Endothelial cell of umbilical vein (primary cell): ENCODE results near the gene VPS41. TPM values are rescaled to one million over a fixed set of nuclear protein-coding genes. Genes with fewer than 3 reads are reported as not detected.

Experiments used
- BruUV-seq: library from RNA; stranded (reverse); fragments of 400-500 nt; replicated peaks from 2 replicates; lab custom pipeline; 2021; lab: Mats Ljungman, UMichigan
- CTCF ChIA-PET: fragments of 300-600, 350-600 bp; sonication (Branson Sonifier 250); formaldehyde crosslinking; loops from one replicate; lab custom pipeline; 2021; ENCODE audit warnings: antibody characterized with exemption, inconsistent platforms; lab: Charles Lee
- POLR2A ChIA-PET: fragments of 300-600, 350-600 bp; sonication (Branson Sonifier 250); formaldehyde crosslinking; loops from one replicate; lab custom pipeline; 2021; ENCODE audit warnings: antibody characterized with exemption, inconsistent platforms; lab: Charles Lee
- DNase-seq: peaks from one replicate; pipeline ENCODE4 v3.0.0-alpha.2; 2011; ENCODE audit warnings: low read depth, low spot score
- FAIRE-seq: peaks from 2 replicates; lab custom pipeline; 2011; peaks lifted over from hg19 to GRCh38; lab: Jason Lieb, UNC
- H2AFZ ChIP-seq: 2 replicates; pipeline ENCODE4 v1.6.0; 2012; ENCODE audit warnings: low read depth, low read length, control low read depth, inconsistent platforms
- H3K27ac ChIP-seq: 2 replicates; pipeline ENCODE4 v1.5.1; 2011; ENCODE audit warnings: low read depth, mild to moderate bottlenecking, control low read depth, low read length, moderate library complexity; ENCODE audit not compliant: insufficient read depth
- H3K27me3 ChIP-seq, 2 experiments: 2 replicates each; pipeline versions ENCODE4 v1.6.0 to v1.6.1; 2011; ENCODE audit warnings: low read length in 2 of 2, mixed read lengths in 1 of 2; ENCODE audit not compliant: control insufficient read depth in 2 of 2, insufficient read depth in 2 of 2
- H3K36me3 ChIP-seq, 2 experiments: 2 replicates in 1 of 2; 3 replicates in 1 of 2; pipeline ENCODE4 v1.5.1; 2011; ENCODE audit warnings: low read length in 2 of 2, mild to moderate bottlenecking in 1 of 2, moderate library complexity in 1 of 2; ENCODE audit not compliant: control insufficient read depth in 2 of 2, insufficient read depth in 2 of 2; ENCODE audit errors: extremely low read depth in 1 of 2
- H3K4me1 ChIP-seq: 3 replicates; pipeline ENCODE4 v1.5.1; 2011; ENCODE audit warnings: mild to moderate bottlenecking, low read length; ENCODE audit not compliant: control insufficient read depth, insufficient read depth; ENCODE audit errors: extremely low read depth
- H3K4me2 ChIP-seq: 2 replicates; pipeline ENCODE4 v1.6.1; 2011; ENCODE audit warnings: low read length, control low read depth, mixed read lengths; ENCODE audit not compliant: insufficient read depth
- H3K4me3 ChIP-seq, 3 experiments: fragments of 200-600 bp in 1 of 3; sonication (generic), shearing (Covaris generic) in 1 of 3; replicated peaks in 1 of 3; 2 replicates each; pipeline ENCODE4 v1.5.1; 2011 to 2016; ENCODE audit warnings: control low read depth in 3 of 3, low read length in 3 of 3, mild to moderate bottlenecking in 2 of 3, inconsistent platforms in 1 of 3, low read depth in 1 of 3, moderate library complexity in 1 of 3; ENCODE audit not compliant: insufficient read depth in 1 of 3
- H3K79me2 ChIP-seq: 2 replicates; pipeline ENCODE4 v1.6.0; 2012; ENCODE audit warnings: low read length, inconsistent platforms; ENCODE audit not compliant: control insufficient read depth, insufficient read depth
- H3K9ac ChIP-seq: replicated peaks from 2 replicates; pipeline ENCODE3; 2011; ENCODE audit warnings: low read length, control low read depth; ENCODE audit not compliant: insufficient read depth; ENCODE audit errors: extremely low read depth
- H3K9me1 ChIP-seq: replicated peaks from 3 replicates; pipeline ENCODE4 v1.6.0; 2011; ENCODE audit warnings: mild to moderate bottlenecking, low read length; ENCODE audit not compliant: control insufficient read depth, insufficient read depth; ENCODE audit errors: extremely low read depth
- H3K9me3 ChIP-seq: replicated peaks from 2 replicates; pipeline ENCODE4 v1.5.1; 2012; ENCODE audit warnings: low read length, inconsistent platforms; ENCODE audit not compliant: control insufficient read depth, insufficient read depth
- H4K20me1 ChIP-seq: replicated peaks from 2 replicates; pipeline ENCODE3; 2011; ENCODE audit warnings: mild to moderate bottlenecking, low read length; ENCODE audit not compliant: control insufficient read depth, insufficient read depth; ENCODE audit errors: extremely low read depth
- EZH2 ChIP-seq: IDR thresholded peaks from 2 replicates; pipeline ENCODE4 v1.6.1; 2012; ENCODE audit warnings: borderline replicate concordance, low read depth, mild to moderate bottlenecking, moderate library complexity, low read length, inconsistent platforms; ENCODE audit not compliant: severe bottlenecking
- FOS ChIP-seq: IDR thresholded peaks from 2 replicates; pipeline ENCODE4 v1.6.1; 2011; ENCODE audit warnings: mild to moderate bottlenecking, low read length, moderate library complexity, borderline replicate concordance; ENCODE audit not compliant: insufficient read depth
- GATA2 ChIP-seq: IDR thresholded peaks from 2 replicates; pipeline ENCODE4 v1.7.0; 2011; ENCODE audit warnings: low read depth, mild to moderate bottlenecking, moderate library complexity, mixed read lengths, low read length; ENCODE audit not compliant: insufficient read length, insufficient read depth
- JUN ChIP-seq: IDR thresholded peaks from 2 replicates; pipeline ENCODE4 v1.6.1; 2011; ENCODE audit warnings: borderline replicate concordance, low read depth; ENCODE audit not compliant: insufficient read length, insufficient read depth
- MYC ChIP-seq: IDR thresholded peaks from one replicate; pipeline ENCODE4 v1.6.1; 2011; ENCODE audit warnings: mild to moderate bottlenecking, low read depth, low read length
- POLR2A ChIP-seq: IDR thresholded peaks from 2 replicates; pipeline ENCODE4 v1.6.1; 2012; ENCODE audit warnings: low read depth, mild to moderate bottlenecking, control low read depth, low read length
- POLR2AphosphoS5 ChIP-seq: IDR thresholded peaks from 2 replicates; pipeline ENCODE4 v1.6.1; 2012; ENCODE audit warnings: low read depth, mild to moderate bottlenecking, control low read depth, low read length, moderate library complexity; ENCODE audit not compliant: insufficient read depth
- dilution Hi-C: fragments of 300-500 bp; cut with MboI; formaldehyde crosslinking; loops from one replicate; pipeline ENCODE4 v1.15.0; 2019; ENCODE audit warnings: low sequenced_read_pairs; ENCODE audit not compliant: extremely low pct_ligation_motif_present
- intact Hi-C: fragments of 100-400 bp; cut with micrococcal nuclease; formaldehyde crosslinking; loops from one replicate; pipeline ENCODE4 v1.10.0; 2022
- polyA plus RNA-seq, 4 experiments: library from polyadenylated mRNA; depleted of rRNA in 3 of 4; stranded (reverse) in 3 of 4; unstranded in 1 of 4; fragments of >200 nt; gene quantifications; 2 replicates each; pipeline versions ENCODE4 v1.2.1 to v1.2.3, GENCODE V29; 2011 to 2012; ENCODE audit warnings: missing spikeins in 1 of 4
- total RNA-seq: library from RNA; stranded (reverse); gene quantifications from 2 replicates; pipeline ENCODE4 v1.2.3, GENCODE V29; 2021
- TF ChIP-seq, protein P1 (sequence below), 2 donors: IDR thresholded peaks; 1 replicate in 1 of 2; 2 replicates in 1 of 2; pipeline ENCODE4 v1.5.1; 2011; ENCODE audit warnings: low read length in 2 of 2, mild to moderate bottlenecking in 2 of 2, moderate library complexity in 2 of 2, control low read depth in 1 of 2, inconsistent platforms in 1 of 2, low read depth in 1 of 2; ENCODE audit not compliant: insufficient read depth in 1 of 2; ENCODE audit errors: extremely low read depth in 1 of 2
- TF ChIP-seq, protein P2 (sequence below): IDR thresholded peaks from 2 replicates; pipeline ENCODE4 v1.6.1; 2011; ENCODE audit not compliant: insufficient read depth, insufficient read length

The VPS41 gene
- total and polyA plus RNA-seq, 2 donors (not counting 3 experiments of a cell fraction or from before 2014, with no cell fraction given) = 14.3 to 79.8 TPM

- DNase-seq (no peak), FAIRE-seq (no peak)
- no peak for TF ChIP-seq MYC
- Histone ChIP-seq H3K79me2 (no peaks in the 10 kb centered on the region), H3K36me3 (peaks cover 0 to 2% of the 10 kb centered on the region in 2 experiments), H3K4me2 (no peak overlapping the region), H3K4me1 (no peaks in the 10 kb centered on the region), H4K20me1 (no peaks in the 10 kb centered on the region), H3K27me3 (no peaks in the 10 kb centered on the region), H3K27ac (no peak overlapping the region), H3K4me3 (no peak overlapping the region), H3K9ac (no peak overlapping the region), H2AFZ (no peak overlapping the region), H3K9me3 (no peaks in the 10 kb centered on the region), H3K9me1 (no peaks in the 10 kb centered on the region)
- dilution Hi-C loops (no loop called here), intact Hi-C loops (no loop called here)
- POLR2A ChIA-PET = no interaction called here
- no TSS peak for BruUV-seq
- CTCF ChIA-PET = interaction anchor here (0.6 kb wide), 1 partner anchor 752 kb away, joined by 3 read pairs; no protein-coding TSS in a partner anchor
Observed at GRCh38 chr7:38781991-38782390, 127.0 kb downstream of the VPS41 start.

DNA sequence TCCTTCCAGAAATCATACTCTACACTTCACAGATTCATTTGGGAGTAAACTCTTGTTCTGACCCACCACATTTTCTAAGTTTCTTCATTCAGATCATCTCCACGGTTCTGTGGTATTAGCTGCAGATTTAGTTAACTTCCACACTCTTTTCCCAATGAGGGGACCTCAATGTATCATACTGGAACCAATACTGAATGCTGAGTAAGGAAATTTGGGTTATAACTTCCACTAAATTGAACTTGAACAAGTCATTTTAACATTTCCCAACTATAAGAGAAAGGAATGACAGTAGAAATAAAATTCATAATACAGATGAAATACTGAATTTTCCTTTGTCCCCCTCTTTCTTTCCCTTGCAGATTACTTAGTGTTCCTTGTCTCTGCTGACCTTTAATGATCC lies 131.4 kb downstream of the VPS41 start:
- intact Hi-C loops = no loop called here

More for the DNA sequence above, 131.4 kb downstream of the VPS41 start:
- Histone ChIP-seq H3K4me2 (no peak overlapping the region), H2AFZ (no peak overlapping the region), H3K27ac (no peak overlapping the region), H3K27me3 (no peaks in the 10 kb centered on the region), H3K9ac (no peak overlapping the region), H3K79me2 (no peaks in the 10 kb centered on the region), H3K36me3 (peaks cover 1 to 2% of the 10 kb centered on the region in 2 experiments), H3K4me3 (no peak overlapping the region), H4K20me1 (no peaks in the 10 kb centered on the region), H3K9me1 (no peaks in the 10 kb centered on the region), H3K4me1 (no peaks in the 10 kb centered on the region), H3K9me3 (no peaks in the 10 kb centered on the region)
- TF ChIP-seq MYC = no peak
- TF ChIP-seq POLR2A = no peak
- TF ChIP-seq, protein P1, sequence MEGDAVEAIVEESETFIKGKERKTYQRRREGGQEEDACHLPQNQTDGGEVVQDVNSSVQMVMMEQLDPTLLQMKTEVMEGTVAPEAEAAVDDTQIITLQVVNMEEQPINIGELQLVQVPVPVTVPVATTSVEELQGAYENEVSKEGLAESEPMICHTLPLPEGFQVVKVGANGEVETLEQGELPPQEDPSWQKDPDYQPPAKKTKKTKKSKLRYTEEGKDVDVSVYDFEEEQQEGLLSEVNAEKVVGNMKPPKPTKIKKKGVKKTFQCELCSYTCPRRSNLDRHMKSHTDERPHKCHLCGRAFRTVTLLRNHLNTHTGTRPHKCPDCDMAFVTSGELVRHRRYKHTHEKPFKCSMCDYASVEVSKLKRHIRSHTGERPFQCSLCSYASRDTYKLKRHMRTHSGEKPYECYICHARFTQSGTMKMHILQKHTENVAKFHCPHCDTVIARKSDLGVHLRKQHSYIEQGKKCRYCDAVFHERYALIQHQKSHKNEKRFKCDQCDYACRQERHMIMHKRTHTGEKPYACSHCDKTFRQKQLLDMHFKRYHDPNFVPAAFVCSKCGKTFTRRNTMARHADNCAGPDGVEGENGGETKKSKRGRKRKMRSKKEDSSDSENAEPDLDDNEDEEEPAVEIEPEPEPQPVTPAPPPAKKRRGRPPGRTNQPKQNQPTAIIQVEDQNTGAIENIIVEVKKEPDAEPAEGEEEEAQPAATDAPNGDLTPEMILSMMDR (IDR thresholded peaks at IDR 0.05; ENCODE audit: extremely low read depth in 1 of 2, insufficient read depth in 1 of 2, low read depth in 1 of 2, low read length in 2 of 2) = no peak
- no peak for TF ChIP-seq JUN
- no peak for TF ChIP-seq FOS
- no peak for TF ChIP-seq EZH2
- TF ChIP-seq GATA2 = no peak
- TF ChIP-seq, protein P2, sequence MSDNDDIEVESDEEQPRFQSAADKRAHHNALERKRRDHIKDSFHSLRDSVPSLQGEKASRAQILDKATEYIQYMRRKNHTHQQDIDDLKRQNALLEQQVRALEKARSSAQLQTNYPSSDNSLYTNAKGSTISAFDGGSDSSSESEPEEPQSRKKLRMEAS = no peak
- TF ChIP-seq POLR2AphosphoS5 = no peak
- dilution Hi-C loops = no loop called here
- FAIRE-seq = no peak
- POLR2A ChIA-PET = no interaction called here
- BruUV-seq = no TSS peak
- CTCF ChIA-PET = interaction anchor here (0.9 kb wide), 1 partner anchor 10 kb away, joined by 3 read pairs; no protein-coding TSS in a partner anchor
- no peak for DNase-seq
